Measurements from ENCODE around the gene YJU2.

DNA sequence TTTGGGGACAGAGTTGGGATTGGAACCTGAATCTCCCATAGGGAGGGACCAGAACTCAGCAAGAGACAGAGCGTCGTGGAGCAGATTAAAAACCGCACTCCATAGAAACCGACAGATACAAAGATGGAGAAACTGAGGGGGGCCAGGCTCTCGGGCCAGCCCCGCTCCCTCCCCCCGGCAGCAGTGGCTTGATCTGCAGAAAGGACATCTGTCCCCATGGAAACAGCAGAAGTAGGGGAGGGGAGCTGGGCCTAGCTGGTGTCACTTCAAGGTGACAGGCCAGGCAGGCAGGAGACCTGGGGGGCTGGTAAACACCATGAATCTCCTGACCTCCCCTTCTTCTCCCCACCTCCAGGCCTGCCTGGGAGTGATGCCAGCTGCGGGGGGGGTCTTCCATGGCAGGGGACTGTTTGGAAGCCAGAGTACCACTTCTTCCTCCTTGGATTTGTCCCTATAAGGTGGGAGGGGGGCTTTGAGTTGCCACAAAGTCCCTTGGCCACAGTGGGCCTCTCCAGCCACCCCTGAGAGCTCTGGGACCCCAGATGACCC is 44.4 kb downstream of the YJU2 start:
- TF ChIP-seq, protein P1, sequence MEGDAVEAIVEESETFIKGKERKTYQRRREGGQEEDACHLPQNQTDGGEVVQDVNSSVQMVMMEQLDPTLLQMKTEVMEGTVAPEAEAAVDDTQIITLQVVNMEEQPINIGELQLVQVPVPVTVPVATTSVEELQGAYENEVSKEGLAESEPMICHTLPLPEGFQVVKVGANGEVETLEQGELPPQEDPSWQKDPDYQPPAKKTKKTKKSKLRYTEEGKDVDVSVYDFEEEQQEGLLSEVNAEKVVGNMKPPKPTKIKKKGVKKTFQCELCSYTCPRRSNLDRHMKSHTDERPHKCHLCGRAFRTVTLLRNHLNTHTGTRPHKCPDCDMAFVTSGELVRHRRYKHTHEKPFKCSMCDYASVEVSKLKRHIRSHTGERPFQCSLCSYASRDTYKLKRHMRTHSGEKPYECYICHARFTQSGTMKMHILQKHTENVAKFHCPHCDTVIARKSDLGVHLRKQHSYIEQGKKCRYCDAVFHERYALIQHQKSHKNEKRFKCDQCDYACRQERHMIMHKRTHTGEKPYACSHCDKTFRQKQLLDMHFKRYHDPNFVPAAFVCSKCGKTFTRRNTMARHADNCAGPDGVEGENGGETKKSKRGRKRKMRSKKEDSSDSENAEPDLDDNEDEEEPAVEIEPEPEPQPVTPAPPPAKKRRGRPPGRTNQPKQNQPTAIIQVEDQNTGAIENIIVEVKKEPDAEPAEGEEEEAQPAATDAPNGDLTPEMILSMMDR (IDR thresholded peaks at IDR 0.05), result no peak
- TF ChIP-seq POLR2A (IDR thresholded peaks at IDR 0.05; ENCODE audit: low read depth), result no peak

All from esophagus muscularis mucosa (tissue), 3 donors.